Measurements from ENCODE around the gene PCSK6.

PCSK6 gene

GRCh38 chr15:101489599-101490407 lies at the start of gene PCSK6:
PCSK6 (minus strand) TSS chr15:101489707; CDS start chr15:101489670, 37 bp downstream.
- no peak for DNase-seq (ENCODE audit: low read depth in 2 of 2)

GRCh38 chr15:101538996-101539395 lies 49.5 kb upstream of the PCSK6 start:
- DNase-seq (ENCODE audit: low read depth in 2 of 2): no peak

- no peak for DNase-seq (ENCODE audit: low read depth in 2 of 2)
Measured at GRCh38 chr15:101538177-101538576, 48.7 kb upstream of the PCSK6 start.

- DNase-seq (ENCODE audit: low read depth in 2 of 2): no peak
Measured at GRCh38 chr15:101537483-101538080, 48.1 kb upstream of the PCSK6 start.

GRCh38 chr15:101536875-101537405 lies 47.4 kb upstream of the PCSK6 start:
- DNase-seq (ENCODE audit: low read depth in 2 of 2): no peak

- no peak for DNase-seq (ENCODE audit: low read depth in 2 of 2)
Measured at GRCh38 chr15:101536166-101536874, 46.8 kb upstream of the PCSK6 start.

- no peak for DNase-seq (ENCODE audit: low read depth in 2 of 2)
Measured at GRCh38 chr15:101535170-101535902, 45.8 kb upstream of the PCSK6 start.

GRCh38 chr15:101534376-101534970 lies 45.0 kb upstream of the PCSK6 start:
- DNase-seq (ENCODE audit: low read depth in 2 of 2): no peak

GRCh38 chr15:101533371-101534140 lies 44.0 kb upstream of the PCSK6 start:
- no peak for DNase-seq (ENCODE audit: low read depth in 2 of 2)

GRCh38 chr15:101532865-101533264 lies 43.4 kb upstream of the PCSK6 start:
- no peak for DNase-seq (ENCODE audit: low read depth in 2 of 2)

GRCh38 chr15:101531170-101531569 lies 41.7 kb upstream of the PCSK6 start:
- DNase-seq (ENCODE audit: low read depth in 2 of 2): no peak

GRCh38 chr15:101530224-101530958 lies 40.9 kb upstream of the PCSK6 start:
- DNase-seq (ENCODE audit: low read depth in 2 of 2): no peak

- DNase-seq (ENCODE audit: low read depth in 2 of 2): no peak
Measured at GRCh38 chr15:101528917-101529299, 39.4 kb upstream of the PCSK6 start.

- no peak for DNase-seq (ENCODE audit: low read depth in 2 of 2)
Measured at GRCh38 chr15:101528108-101528916, 38.8 kb upstream of the PCSK6 start.

- DNase-seq (ENCODE audit: low read depth in 2 of 2): no peak
Measured at GRCh38 chr15:101526890-101527289, 37.4 kb upstream of the PCSK6 start.

- DNase-seq (ENCODE audit: low read depth in 2 of 2): no peak
Measured at GRCh38 chr15:101526442-101526841, 36.9 kb upstream of the PCSK6 start.

- no peak for DNase-seq (ENCODE audit: low read depth in 2 of 2)
Measured at GRCh38 chr15:101526021-101526420, 36.5 kb upstream of the PCSK6 start.

GRCh38 chr15:101525087-101525669 lies 35.7 kb upstream of the PCSK6 start:
- DNase-seq (ENCODE audit: low read depth in 2 of 2): no peak

GRCh38 chr15:101523560-101523940 lies 34.0 kb upstream of the PCSK6 start:
- DNase-seq (ENCODE audit: low read depth in 2 of 2): no peak
